SK-N-SH (cell line): Measurements from ENCODE around the gene ADAMTSL5. TPM values are rescaled to one million over a fixed set of nuclear protein-coding genes. Genes with fewer than 3 reads are reported as not detected.

Experiments used
- CTCF ChIA-PET: fragments of 300-600, 350-600 bp; formaldehyde crosslinking; extraction: SDS; loops from one replicate; lab custom pipeline; 2021; lab: Yijun Ruan, JAX
- POLR2A ChIA-PET: fragments of 350-600 bp; sonication (Branson Sonifier 250); formaldehyde crosslinking; extraction: SDS; loops from one replicate; lab custom pipeline; 2020; ENCODE audit warnings: antibody characterized with exemption, inconsistent platforms; lab: Yijun Ruan, JAX
- DNase-seq: peaks from one replicate; pipeline ENCODE4 v3.0.0; 2012
- H2AFZ ChIP-seq: fragments of 200-600 bp; sonication (generic); 2 replicates; pipeline ENCODE4 v1.8.1; 2016; ENCODE audit warnings: antibody characterized with exemption, mild to moderate bottlenecking, low read depth
- H3F3A ChIP-seq: fragments of 200-600 bp; sonication (generic); replicated peaks from 2 replicates; pipeline ENCODE3; 2016; ENCODE audit warnings: antibody characterized with exemption, mild to moderate bottlenecking; ENCODE audit not compliant: insufficient read depth
- H3K27ac ChIP-seq, 2 experiments: fragments of 200-500 bp in 1 of 2; fragments of 200-600 bp in 1 of 2; sonication (Bioruptor generic) in 1 of 2; sonication (generic), shearing (Covaris generic) in 1 of 2; 2 replicates each; pipeline versions ENCODE4 v1.5.1 to v1.6.1; 2014 to 2016; ENCODE audit warnings: low read depth in 2 of 2, inconsistent platforms in 1 of 2, low read length in 1 of 2, mild to moderate bottlenecking in 1 of 2, mixed read lengths in 1 of 2
- H3K27me3 ChIP-seq: fragments of 200-600 bp; sonication (generic), shearing (Covaris generic); 2 replicates; pipeline ENCODE4 v1.6.1; 2016; ENCODE audit warnings: mixed run types; ENCODE audit not compliant: insufficient read depth
- H3K36me3 ChIP-seq, 2 experiments: fragments of 200-500 bp in 1 of 2; fragments of 200-600 bp in 1 of 2; sonication (Bioruptor generic) in 1 of 2; sonication (generic) in 1 of 2; replicated peaks in 1 of 2; 2 replicates each; pipeline versions ENCODE3 to v1.5.1; 2014 to 2016; ENCODE audit warnings: low read length in 1 of 2, mild to moderate bottlenecking in 1 of 2; ENCODE audit not compliant: insufficient read depth in 2 of 2, control insufficient read depth in 1 of 2
- H3K4me1 ChIP-seq, 2 experiments: fragments of 200-500 bp in 1 of 2; fragments of 200-600 bp in 1 of 2; sonication (Bioruptor generic) in 1 of 2; sonication (generic), shearing (Covaris generic) in 1 of 2; 2 replicates each; pipeline versions ENCODE4 v1.5.1 to v1.6.1; 2014 to 2016; ENCODE audit warnings: low read depth in 1 of 2, low read length in 1 of 2, mixed run types in 1 of 2; ENCODE audit not compliant: insufficient read depth in 2 of 2, control insufficient read depth in 1 of 2
- H3K4me2 ChIP-seq: fragments of 200-600 bp; sonication (generic), shearing (Covaris generic); 2 replicates; pipeline ENCODE4 v1.6.1; 2017; ENCODE audit warnings: mixed run types
- H3K4me3 ChIP-seq, 2 experiments: fragments of 200-500 bp in 1 of 2; fragments of 200-600 bp in 1 of 2; sonication (Bioruptor generic) in 1 of 2; sonication (generic), shearing (Covaris generic) in 1 of 2; 2 replicates each; pipeline versions ENCODE4 v1.5.1 to v1.8.1; 2014 to 2016; ENCODE audit warnings: low read depth in 2 of 2, inconsistent platforms in 1 of 2, low read length in 1 of 2, mild to moderate bottlenecking in 1 of 2, mixed read lengths in 1 of 2, moderate library complexity in 1 of 2
- H3K79me2 ChIP-seq: fragments of 200-600 bp; sonication (generic); 2 replicates; pipeline ENCODE4 v1.8.1; 2017; ENCODE audit warnings: mild to moderate bottlenecking; ENCODE audit not compliant: insufficient read depth
- H3K9ac ChIP-seq: fragments of 200-600 bp; sonication (generic); 2 replicates; pipeline ENCODE4 v1.6.1; 2017; ENCODE audit warnings: mixed run types
- H3K9me2 ChIP-seq: fragments of 200-600 bp; sonication (generic); 2 replicates; pipeline ENCODE4 v1.6.1; 2017; ENCODE audit warnings: mixed run types
- H3K9me3 ChIP-seq: fragments of 200-600 bp; sonication (generic); 2 replicates; pipeline ENCODE4 v1.6.1; 2017; ENCODE audit warnings: mixed run types, mild to moderate bottlenecking, moderate library complexity
- H4K20me1 ChIP-seq: fragments of 200-600 bp; sonication (generic); 2 replicates; pipeline ENCODE4 v1.6.1; 2017; ENCODE audit warnings: mild to moderate bottlenecking, mixed run types; ENCODE audit not compliant: insufficient read depth
- EZH2phosphoT487 ChIP-seq: fragments of 200-600 bp; sonication (generic); IDR thresholded peaks from 2 replicates; pipeline ENCODE4 v1.6.1; 2017; ENCODE audit warnings: low read depth, mixed run types, mild to moderate bottlenecking, antibody characterized with exemption, moderate library complexity, borderline replicate concordance
- FOSL2 ChIP-seq: IDR thresholded peaks from 2 replicates; pipeline ENCODE4 v1.4.0; 2012; ENCODE audit warnings: low read depth, mild to moderate bottlenecking, moderate library complexity, borderline replicate concordance
- GABPA ChIP-seq: IDR thresholded peaks from 2 replicates; pipeline ENCODE4 v1.4.0; 2012; ENCODE audit warnings: low read depth, mild to moderate bottlenecking
- JUND ChIP-seq: IDR thresholded peaks from 2 replicates; pipeline ENCODE4 v1.4.0; 2012
- PBX3 ChIP-seq: IDR thresholded peaks from 2 replicates; pipeline ENCODE4; 2012
- RCOR1 ChIP-seq: fragments of 150-350 bp; IDR thresholded peaks from 2 replicates; pipeline ENCODE4 v1.6.1; 2017; ENCODE audit warnings: antibody characterized with exemption, low read length
- RXRA ChIP-seq: IDR thresholded peaks from 2 replicates; pipeline ENCODE4 v1.4.0; 2012; ENCODE audit warnings: low read depth, mild to moderate bottlenecking, borderline replicate concordance
- TEAD4 ChIP-seq: IDR thresholded peaks from 2 replicates; pipeline ENCODE4 v1.4.0; 2012; ENCODE audit warnings: mild to moderate bottlenecking, borderline replicate concordance; ENCODE audit not compliant: insufficient read depth
- USF1 ChIP-seq: IDR thresholded peaks from 2 replicates; pipeline ENCODE4 v1.4.0; 2012; ENCODE audit warnings: low read depth, borderline replicate concordance
- USF2 ChIP-seq: fragments of 150-350 bp; IDR thresholded peaks from 2 replicates; pipeline ENCODE4 v1.6.1; 2017; ENCODE audit warnings: antibody characterized with exemption, low read length, low read depth, borderline replicate concordance
- ZBTB33 ChIP-seq: IDR thresholded peaks from 2 replicates; pipeline ENCODE4 v1.4.0; 2012; ENCODE audit warnings: low read depth, borderline replicate concordance
- WGBS: methylation state at CpG from one replicate; pipeline ENCODE4 v1.1.6; 2017; ENCODE audit warnings: low lambda C conversion rate; 5-methylcytosine and 5-hydroxymethylcytosine counted together
- polyA plus RNA-seq, 3 experiments: library from polyadenylated mRNA; depleted of rRNA; stranded (reverse); fragments of >200 nt; gene quantifications; 2 replicates each; pipeline ENCODE4 v1.2.3, GENCODE V29; 2012

ADAMTSL5 gene
- polyA plus RNA-seq, 1 of the 3 experiments (the other 2 are of a cell fraction): 5.7 TPM

GRCh38 chr19:1474011-1474764, 38.6 kb downstream of the ADAMTSL5 start:
- Histone ChIP-seq H3K4me3 (no peak overlapping the region), H3K9me3 (no peaks in the 10 kb centered on the region), H3K4me2 (no peak overlapping the region), H3K4me1 (peaks cover 3 to 16% of the 10 kb centered on the region in 2 experiments; a peak in 1 of 4 replicates), H3K36me3 (peaks cover 7 to 17% of the 10 kb centered on the region in 2 experiments), H3K79me2 (peaks cover 52% of the 10 kb centered on the region), H4K20me1 (peaks cover 36% of the 10 kb centered on the region), H3K27ac (no peak overlapping the region; a peak in 1 of 4 replicates), H3K9ac (no peak overlapping the region), H3K9me2 (no peaks in the 10 kb centered on the region), H2AFZ (no peak overlapping the region), H3F3A (no peaks in the 10 kb centered on the region), H3K27me3 (no peaks in the 10 kb centered on the region)
- WGBS: 93% methylated on average over 13 of the region's 31 CpGs
- CTCF ChIA-PET: interaction anchor here (0.7 to 3.5 kb wide), 4 partner anchors 22 to 72 kb away, joined by 3 to 21 read pairs (median 4); no protein-coding TSS in a partner anchor
- POLR2A ChIA-PET: interaction anchor here (2.0 kb wide), 1 partner anchor 19 kb away, joined by 10 read pairs; no protein-coding TSS in a partner anchor
- TF ChIP-seq USF2 (no peak), RXRA (no peak), RCOR1 (no peak), PBX3 (no peak), EZH2phosphoT487 (no peak), USF1 (no peak), TEAD4 (no peak), JUND (no peak), FOSL2 (no peak), GABPA (no peak), ZBTB33 (no peak)
- DNase-seq: peak; percentile 55
